Dedifferentiated amniotic fluid mesenchymal stem cell (primary cell): ENCODE data around the gene KRT222.

Experiments used
- DNase-seq: peaks from one replicate; pipeline ENCODE4 v3.0.0-alpha.2; 2016; ENCODE audit errors: extremely low spot score

KRT222 gene

GRCh38 chr17:40664582-40665333, at the start of gene KRT222:
Gene KRT222, minus strand, starts transcription at chr17:40665177. Its CDS starts 78 bp downstream, at chr17:40665099.
- no peak for DNase-seq

- DNase-seq = no peak
Measured at GRCh38 chr17:40714473-40714872, 49.5 kb upstream of the KRT222 start.

DNA sequence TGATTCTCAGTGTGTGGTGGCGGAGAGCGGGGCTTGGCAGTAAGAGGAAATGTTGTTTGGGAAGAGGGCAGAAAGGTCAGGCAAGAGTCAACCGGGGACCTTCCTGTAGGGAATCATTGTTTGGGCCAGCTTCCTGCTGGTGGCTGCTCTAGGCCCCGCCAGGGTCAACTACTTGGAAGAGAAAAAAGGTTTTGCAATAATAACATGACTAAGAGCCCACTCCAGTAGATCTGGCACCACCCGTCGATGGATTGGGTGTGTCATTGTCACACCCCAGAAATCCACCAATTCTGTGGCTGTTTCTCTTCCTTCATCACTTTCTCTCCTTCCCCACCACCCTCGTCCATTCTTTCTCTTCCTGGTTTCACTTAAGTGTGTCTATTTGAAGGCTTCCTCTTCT, 42.8 kb upstream of the KRT222 start:
- DNase-seq = no peak

- no peak for DNase-seq
Measured at GRCh38 chr17:40705584-40705983, 40.6 kb upstream of the KRT222 start.

GRCh38 chr17:40703652-40704051, 38.7 kb upstream of the KRT222 start, which contains the start of gene KRT24:
Gene KRT24, minus strand, starts transcription at chr17:40703752. Its CDS starts 59 bp downstream, at chr17:40703693.
- DNase-seq = no peak

DNA sequence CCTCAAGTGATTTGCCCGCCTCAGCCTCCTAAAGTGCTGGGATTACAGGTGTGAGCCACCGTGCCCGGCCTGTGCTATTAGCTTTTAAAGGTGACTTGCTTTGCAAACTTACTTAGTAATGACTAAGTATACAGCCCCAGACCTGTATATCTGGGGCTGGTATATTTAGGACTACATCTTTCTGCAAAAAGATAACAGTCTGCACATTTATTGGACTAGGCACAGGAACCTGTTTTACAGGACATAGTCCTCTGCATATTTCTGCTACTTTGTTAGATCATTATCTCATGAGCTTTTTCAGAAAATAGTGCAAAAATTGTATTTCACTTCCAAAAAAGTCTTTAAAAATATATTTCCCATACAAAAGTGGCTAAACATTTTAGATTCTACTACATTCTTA, 37.3 kb upstream of the KRT222 start:
- DNase-seq = no peak

DNA sequence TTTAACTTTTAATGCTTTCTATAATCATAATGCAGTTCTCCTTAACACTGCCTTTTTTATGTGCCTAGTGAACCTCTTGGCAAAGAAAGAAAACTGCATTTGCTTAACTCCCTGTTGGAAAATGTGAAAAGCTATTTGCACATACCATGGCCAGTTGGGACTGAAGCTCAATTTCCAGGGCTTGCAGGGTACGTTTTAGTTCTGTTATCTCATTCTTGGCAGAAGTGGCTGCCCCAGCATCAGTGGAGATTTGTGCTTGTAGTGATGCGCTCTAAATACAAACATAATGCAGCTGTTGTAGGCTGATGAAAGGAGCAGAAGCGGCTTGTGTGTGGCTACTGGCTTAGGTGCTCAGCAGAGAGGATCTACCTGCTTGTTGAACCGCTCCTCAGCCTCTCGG, 34.9 kb upstream of the KRT222 start:
- no peak for DNase-seq

GRCh38 chr17:40699371-40699770, 34.4 kb upstream of the KRT222 start:
- no peak for DNase-seq

DNA sequence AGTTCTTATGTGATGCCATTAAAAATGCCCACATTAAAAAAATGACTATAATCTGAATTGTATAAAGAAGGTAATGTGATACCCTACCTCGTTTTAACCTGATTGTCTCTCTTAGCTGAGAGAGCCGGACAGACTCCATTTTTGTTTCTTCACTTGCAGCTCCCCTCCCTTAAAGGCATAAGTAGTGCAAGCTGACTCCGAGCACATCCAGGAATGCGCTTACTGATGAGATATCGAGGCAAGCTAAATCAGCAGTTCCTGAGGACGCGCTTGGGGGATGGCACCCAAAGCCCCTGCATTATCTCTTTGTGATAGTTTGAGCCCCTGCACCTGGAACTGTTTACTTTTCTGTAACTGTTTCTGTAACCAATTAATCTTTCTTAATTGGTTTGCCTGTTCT, 32.3 kb upstream of the KRT222 start:
- no peak for DNase-seq

GRCh38 chr17:40696651-40697072, 31.7 kb upstream of the KRT222 start:
- no peak for DNase-seq

DNA sequence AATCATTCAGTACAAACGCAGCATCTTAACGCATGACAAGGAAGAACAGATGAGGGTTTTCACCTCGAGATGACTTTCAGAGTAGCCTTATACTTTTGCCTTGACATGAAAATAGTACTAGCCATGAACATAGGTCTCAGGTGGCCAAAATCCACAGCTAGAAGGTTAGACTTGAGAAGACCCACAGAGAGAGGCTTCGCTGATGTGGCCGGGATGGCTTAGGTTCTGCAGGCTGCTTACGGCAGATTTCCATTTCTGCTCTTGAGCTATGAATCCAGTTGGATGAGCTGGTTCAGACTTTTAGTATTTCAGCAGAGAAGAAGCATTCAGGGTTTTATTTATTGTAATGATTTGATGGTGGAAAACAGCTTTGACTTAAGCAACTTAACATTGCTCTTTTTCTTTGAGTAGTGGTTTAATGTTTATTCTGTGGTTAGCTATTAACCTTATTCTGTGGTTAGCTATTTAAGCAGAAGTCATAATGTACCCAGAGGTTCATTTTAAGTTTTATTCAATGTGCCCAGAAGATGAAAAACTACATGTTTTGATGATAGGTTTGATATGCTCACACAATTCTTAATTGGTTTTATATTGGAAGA, 31.0 kb upstream of the KRT222 start:
- no peak for DNase-seq

DNA sequence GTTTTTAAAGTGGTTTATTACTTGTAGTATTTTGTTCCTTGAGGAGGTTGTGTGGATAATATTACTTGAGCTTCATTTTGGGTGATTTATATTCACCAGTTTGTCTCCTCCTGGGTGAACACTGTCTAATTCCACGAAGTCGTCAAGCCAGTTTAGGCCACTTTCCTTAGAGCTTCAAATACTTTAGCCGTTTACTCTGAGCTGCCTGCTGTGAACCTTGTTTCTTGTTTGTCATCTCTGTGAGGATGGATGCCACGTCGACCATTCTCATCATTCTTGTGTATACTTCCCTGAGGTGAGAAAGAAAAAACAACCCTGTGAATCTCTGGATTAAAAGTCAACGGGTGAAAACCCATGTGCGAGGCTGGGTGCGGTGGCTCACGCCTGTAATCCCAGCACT, 29.6 kb upstream of the KRT222 start:
- no peak for DNase-seq

- no peak for DNase-seq
Measured at GRCh38 chr17:40687106-40687505, 22.1 kb upstream of the KRT222 start.

DNA sequence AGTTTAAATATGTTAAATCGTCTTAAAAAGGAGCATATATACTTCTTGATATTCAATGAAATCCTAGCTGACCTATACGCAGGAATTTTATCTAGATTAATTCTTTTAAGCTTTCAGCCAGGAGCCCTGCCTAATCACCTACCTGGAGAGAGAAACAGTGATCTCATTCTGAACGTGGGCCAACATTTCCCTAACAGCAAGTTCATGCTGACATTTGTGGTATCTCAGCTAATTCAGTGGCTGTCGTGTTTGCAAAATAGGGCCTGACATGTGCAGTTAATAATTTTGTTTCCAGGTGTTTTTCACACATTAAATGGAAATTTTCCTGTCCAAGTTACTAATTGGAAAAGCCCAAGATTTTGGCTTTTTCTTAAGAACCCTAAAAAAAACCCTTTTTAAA, 21.2 kb upstream of the KRT222 start:
- DNase-seq = no peak

DNA sequence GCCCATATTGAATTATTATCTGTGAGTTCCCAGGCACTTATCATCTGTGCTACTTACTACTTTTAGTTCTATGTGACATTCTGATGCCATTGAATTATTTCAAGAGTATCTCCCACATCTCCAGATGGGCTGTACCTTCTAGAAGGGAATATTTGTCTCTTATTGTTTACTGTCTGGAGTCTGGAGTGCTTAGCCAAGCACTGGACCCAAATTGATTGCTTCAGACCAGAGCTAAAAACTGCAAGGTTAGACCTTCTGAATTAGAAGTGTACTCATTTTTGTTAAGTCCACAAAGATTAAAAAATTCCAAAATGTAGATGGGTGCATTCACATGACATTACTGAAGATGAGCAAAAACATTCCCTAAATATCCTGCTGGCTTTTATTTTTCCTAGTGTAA, 16.0 kb upstream of the KRT222 start:
- no peak for DNase-seq

DNA sequence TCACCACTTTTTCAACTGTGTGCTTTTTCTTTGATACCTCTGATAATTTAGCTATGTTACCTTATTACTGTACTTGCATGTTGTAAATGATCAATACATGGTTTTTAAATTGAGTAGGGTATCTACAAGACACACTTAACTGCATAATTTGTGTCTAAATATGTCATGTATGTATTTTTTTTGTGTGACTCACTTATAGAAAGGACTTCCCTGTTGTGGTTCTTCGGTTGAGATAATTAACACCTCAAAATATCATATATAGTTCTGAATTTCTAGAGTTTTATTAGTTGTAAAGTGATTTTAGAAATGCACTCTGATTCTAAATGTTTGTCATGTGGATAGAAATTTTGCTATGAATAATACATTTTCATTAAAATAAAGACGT, 14.5 kb upstream of the KRT222 start:
- no peak for DNase-seq

- no peak for DNase-seq
Measured at GRCh38 chr17:40678902-40679522, 14.0 kb upstream of the KRT222 start.

DNA sequence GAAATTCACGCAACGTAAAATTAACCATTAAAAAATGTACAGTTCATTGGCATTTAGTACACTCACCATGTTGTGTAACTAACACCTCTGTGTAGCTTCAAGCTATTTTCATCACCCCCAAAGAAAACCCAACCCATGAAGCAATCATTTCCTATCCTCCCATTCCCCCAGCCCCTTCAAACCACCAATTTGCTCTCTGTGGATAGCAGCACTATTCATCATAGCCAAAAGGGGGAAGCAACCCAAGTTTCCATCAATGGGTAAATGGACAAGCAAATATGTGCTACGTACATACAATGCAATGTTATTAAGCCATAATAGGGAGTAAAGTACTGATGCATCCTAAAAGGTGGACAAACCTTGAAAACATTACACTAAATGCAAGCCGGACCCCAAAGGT, 10.9 kb upstream of the KRT222 start:
- no peak for DNase-seq

DNA sequence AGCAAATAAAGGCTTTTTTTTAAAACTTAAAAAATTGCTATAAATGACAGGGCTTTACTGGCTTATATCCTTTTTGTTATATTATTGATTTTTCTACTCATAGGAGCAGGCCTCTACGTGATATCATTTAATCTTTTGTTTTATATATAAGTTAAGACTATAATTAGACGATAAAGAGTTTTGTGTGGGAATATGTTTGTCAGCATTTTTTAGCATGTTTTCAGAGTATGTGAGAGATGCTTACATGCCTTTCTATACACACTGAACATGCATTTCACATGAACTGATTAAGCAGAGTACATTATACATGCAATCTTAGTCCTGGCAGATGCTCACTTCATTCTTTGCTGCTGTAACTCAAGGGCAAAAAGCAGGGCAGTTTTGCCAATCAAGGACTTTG, 7.7 kb upstream of the KRT222 start:
- DNase-seq = no peak

DNA sequence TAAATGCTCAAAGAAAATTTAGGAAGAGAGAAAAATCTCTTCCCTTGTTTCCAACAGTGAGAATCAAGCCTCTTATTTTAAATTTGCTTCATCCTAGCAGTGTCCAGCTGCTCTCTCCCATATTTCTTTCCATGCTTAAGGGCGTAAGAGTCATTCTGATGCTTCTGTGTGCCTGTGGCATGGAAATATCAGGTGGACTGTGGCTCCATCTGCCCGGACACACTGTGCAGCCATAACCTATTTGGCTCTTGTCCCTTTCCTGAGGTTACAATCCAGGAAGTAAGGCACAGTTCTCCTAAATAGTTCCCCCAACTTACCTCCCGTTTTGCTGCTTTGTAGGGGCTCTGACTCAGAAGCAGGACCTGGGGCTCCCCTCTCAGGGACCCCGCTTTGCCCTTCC, 6.3 kb upstream of the KRT222 start:
- DNase-seq = no peak

DNA sequence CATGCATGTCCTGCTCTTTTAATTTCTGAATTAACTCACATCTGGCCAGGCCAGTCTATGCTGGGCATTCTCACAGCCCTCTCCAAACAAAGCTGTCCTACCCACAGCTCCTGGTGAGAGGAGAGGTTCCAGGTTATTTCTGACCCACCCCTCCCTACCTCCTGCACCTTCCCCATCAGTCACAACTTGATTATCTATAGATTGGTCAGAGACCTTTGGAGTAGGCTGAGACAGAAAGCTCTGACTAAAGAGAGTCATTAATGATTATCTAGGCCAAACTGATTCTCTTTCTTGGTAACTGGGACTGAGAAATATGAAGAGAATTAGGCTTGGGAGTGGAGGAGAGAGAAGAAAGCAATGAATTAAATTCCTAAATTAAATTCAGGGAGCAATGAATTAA, 1.4 kb upstream of the KRT222 start:
- DNase-seq = no peak

GRCh38 chr17:40663252-40663651, 1.7 kb downstream of the KRT222 start:
- no peak for DNase-seq

- no peak for DNase-seq
Measured at GRCh38 chr17:40659911-40660310, 5.1 kb downstream of the KRT222 start.
